SK-MEL-5 (cell line): ENCODE results near the gene MRPS15. TPM values are rescaled to one million over a fixed set of nuclear protein-coding genes. Genes with fewer than 3 reads are reported as not detected.
"Not testable (repeated sequence)": the region's sequence is repeated elsewhere in the genome, so short reads cannot be mapped to it uniquely, and the experiment has no call there.

ENCODE experiments used
- DNase-seq: peaks from one replicate; pipeline ENCODE4 v3.0.0-alpha.2; 2016; ENCODE audit warnings: low read depth, low spot score
- in situ Hi-C: cut with HindIII; loops from 2 replicates; pipeline ENCODE4 v1.10.0; 2016; ENCODE audit warnings: low sequenced_read_pairs, high pct_unique_total_duplicates, low pct_unique_long_range_greater_than_20kb
- total RNA-seq: library from RNA; depleted of rRNA; stranded (reverse); fragments of >200 nt; shearing (Covaris generic); gene quantifications from 2 replicates; pipeline ENCODE4 v1.2.3, GENCODE V29; 2014

MRPS15 gene
- total RNA-seq, 1 experiment from 2014 or later, result 99.6 TPM

DNA sequence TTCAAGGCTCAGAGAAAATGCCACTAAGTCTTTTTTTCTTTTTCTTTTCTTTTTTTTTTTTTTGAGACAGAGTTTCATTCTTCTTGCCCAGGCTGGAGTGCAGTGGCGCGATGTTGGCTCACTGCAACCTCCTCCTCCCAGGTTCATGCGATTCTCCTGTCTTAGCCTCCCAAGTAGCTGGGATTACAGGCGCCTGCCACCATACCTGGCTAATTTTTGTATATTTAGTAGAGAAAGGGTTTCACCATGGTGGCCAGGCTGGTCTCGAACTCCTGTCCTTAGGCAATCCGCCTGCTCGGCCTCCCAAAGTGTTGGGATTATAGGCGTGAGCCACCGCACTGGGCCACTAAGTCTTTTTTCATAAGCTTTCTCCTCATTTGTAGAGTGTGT, 23.1 kb upstream of the MRPS15 start:
- not testable (repeated sequence) for DNase-seq

DNA sequence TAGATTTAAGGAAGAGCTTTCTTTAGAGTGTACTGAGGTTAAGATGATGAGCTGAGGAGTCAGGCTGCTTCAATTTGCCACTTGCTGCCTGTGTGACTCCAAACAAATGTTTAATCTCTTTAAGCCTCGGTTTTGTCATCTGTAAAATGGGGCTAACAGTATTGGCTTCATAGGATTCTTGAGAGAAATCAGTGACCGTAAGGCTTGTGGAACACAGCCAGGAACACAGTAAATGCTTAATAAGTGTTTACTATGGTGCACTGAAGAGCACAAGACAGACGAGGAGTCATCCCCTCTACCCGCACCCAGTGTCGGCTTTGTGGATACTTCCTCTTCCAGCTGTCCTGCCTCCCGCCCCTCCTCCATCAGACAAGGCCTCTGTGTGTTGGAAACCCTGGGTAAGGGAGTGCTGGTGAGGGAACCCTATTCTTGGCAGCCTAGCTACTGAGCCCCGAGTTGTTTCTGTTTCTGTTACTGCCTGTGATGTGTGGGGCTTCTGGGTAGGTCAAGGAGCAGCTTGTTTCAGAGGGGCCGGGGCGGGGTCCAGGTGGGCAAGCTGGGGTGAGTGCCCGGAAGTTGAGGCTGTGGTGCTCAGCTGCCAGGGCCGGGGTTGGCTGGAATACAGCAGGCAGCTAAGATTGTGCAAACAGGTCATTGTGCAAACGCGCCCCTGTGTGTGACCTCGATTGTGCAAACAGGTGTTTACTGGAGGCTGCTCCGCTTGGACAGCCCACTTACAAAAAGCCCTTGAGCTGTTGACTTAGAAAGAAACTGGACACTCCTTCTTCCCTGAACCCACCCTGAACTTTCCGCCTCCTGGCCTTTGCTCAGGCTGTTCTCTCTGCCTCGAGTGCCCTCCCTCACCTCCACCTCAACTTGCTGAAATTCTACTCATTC, 22.5 kb upstream of the MRPS15 start:
- in situ Hi-C loops, result no loop called here
- no peak for DNase-seq

More for the DNA sequence above, 23.1 kb upstream of the MRPS15 start:
- in situ Hi-C loops, result not testable (repeated sequence)

DNA sequence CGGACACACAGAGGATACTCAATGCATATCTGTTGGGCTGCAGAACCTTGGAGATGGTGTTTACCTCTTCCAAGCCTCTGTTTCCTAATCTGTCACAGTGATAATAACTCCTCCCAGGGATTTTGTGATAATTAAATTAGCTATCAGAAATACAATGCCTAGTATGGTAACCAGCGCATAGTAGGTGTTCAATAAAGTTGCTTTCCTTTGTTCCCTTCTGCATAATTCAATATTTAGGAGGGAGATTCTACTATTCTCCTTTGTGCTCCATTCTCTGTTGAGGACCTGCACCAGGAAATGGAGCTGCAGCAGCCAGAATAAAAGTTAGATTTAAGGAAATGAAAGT, 21.9 kb upstream of the MRPS15 start:
- in situ Hi-C loops, result no loop called here
- DNase-seq, result no peak

DNA sequence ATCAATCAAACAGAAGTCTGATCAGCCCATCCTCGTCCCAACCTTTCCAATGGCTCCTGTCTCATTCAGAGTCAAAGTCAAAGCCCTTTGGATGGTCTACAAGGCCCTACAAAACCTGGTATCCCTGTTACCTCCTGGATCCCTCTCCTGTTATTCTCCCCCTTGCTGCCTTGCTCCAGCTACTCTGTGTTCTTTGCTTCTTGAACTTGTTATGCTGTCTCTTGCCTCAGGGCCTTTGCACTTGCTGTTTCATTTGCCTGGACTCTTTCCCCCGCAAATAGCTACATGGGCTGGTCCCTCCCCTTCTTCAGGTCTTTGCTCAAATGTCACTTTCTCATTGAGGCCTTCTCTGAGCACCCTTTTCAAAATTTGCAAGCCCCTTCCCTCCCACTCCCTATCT, 19.9 kb upstream of the MRPS15 start:
- DNase-seq, result no peak
- in situ Hi-C loops, result no loop called here

DNA sequence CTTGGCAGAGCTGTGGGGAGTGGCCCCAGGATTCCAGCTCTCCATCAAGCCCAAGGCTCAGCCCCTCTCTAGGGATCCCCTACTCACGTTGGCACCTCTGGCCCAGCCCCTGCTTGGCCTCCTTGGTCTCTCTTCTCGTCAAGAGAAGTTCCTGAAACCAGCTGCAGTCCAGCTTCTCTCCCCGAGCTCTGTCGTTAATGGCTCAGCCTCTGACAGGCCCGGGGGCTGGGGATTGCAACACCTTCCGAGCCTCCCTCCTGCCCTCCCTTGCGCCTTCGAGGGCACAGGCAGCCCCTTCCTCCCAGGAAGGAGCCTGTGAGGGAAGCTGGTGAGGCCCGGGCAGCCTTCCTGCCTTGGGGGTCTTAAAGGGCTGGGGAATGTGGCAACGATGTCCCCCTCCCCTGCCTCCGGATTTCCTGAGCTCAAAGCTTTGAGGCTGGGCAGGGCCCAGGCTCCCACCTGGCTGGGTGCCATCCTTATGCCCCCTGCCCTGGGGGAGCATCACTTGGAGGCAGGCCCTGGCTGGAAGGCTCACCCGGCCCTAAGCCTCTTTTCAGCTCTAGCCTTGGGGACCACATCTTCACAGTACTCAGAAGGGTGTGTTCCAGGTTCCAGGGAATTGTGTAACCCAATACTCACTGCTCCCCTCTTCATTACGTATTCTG, 18.7 kb upstream of the MRPS15 start, which contains the start of gene CSF3R:
TSS of gene CSF3R (minus strand) at position 190 of the 665 bp plus-strand sequence. CDS start 3,417 bp downstream, outside the sequence.
- in situ Hi-C loops, result no loop called here
- DNase-seq, result no peak

DNA sequence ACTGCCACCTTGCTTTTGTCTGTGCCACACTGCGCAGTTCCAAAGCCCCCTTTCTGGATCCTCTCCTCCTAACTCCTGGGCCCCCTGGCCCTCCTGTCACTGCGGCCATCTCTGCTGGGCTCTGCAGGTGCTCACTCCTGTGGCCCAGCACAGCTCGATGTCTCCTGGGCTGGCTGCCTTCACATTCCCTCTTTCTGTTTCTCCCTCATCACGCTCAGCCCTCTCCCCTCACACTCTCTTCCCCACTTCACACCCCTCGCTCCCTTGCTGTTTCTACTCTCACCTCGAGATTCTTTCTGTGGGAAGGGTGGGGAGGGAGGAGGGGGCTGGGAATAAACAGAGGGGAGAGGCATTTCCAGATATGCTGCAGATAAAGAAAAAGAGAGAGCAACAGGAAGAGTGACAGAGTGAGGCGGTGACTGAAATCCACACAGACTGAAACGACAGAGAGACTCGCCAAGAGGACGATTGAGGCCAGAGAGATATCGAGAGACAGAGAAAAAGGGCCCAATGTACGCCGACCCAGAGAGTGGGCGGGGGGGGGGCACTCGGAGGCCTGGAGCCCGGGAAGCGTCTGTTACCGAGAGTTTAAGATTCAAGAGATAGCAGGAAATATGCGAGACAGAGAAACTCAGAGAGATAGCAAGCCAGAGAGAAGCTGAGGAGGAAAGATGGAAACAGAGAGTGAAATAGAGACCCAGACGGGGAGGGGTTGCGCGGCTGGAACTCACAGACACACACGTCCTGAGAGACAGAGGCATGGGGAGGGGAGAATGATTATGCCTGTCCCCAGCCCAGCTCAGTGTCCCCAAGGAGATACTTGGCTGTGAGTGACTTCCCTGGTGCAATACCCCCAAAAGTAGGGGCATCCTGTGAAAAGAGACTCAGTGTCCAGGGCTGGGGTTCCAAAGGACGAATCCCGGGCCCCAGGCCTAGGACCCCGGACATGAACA, 17.9 kb upstream of the MRPS15 start:
- no peak for DNase-seq
- in situ Hi-C loops, result no loop called here

DNA sequence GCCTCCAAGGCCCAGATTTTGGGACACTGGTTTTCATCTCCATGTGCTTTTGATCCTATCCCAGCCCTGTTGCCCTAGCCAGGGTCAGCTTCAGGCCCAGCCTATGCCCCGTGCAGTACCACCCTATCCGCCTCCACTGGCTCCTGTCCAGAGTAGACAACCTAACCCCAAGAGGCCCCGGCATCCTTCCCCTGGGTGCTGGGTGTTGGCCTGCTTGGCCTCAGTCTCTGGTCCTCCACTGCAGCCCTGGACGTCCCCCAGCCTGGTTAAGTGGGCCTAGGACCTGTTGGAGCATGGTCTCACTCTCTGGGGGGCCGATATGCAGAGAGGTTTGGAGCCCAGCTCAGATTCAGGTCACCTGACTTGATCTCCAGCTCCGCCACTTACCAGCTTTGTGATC, 16.9 kb upstream of the MRPS15 start:
- in situ Hi-C loops, result no loop called here
- DNase-seq, result no peak

DNA sequence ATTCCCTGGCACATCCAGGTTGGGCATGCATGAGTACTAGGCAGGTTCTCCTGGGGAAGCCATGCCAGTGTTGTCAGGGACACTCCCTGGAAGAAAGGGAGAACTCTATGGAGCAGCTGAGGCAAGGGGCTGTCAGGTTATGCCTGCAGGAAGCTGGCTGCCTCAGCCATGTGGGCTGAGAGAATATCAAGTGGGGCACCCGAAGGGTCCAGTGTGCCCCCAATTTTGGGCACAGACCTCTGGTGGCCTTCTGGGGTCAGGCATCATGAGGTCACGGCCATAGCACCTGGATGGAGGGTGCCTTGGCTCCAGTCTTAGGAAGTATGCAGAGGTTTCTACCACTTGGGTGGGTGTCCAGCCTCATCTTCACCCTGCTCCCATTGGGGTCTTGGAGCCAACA, 16.0 kb upstream of the MRPS15 start:
- in situ Hi-C loops, result no loop called here
- no peak for DNase-seq

DNA sequence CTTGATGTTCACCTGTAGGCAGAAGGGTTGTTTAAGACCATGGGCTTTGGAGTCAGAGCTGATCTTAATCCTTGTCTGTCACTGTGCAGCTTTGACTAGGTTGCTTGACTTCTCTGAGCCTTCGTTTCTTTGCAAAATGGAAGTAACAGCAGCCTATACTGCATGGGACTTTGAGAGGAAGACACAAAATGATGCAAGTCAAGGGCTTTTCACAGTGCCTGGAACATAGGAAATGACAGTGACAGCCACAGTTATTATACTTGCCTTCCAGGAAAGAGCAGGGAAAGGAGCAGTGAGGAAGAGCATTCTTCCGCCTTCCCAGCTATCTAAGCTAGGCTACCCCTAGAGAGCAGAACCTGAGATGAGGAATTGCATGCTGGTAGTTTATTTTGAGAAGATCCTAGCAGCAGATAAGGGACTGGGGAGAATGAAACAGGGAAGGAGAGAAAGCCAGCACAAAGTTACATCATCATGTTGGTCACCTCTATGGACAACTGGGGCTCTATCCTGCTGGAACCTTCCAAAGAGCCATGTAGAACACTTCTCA, 15.4 kb upstream of the MRPS15 start:
- DNase-seq, result no peak
- in situ Hi-C loops, result no loop called here

DNA sequence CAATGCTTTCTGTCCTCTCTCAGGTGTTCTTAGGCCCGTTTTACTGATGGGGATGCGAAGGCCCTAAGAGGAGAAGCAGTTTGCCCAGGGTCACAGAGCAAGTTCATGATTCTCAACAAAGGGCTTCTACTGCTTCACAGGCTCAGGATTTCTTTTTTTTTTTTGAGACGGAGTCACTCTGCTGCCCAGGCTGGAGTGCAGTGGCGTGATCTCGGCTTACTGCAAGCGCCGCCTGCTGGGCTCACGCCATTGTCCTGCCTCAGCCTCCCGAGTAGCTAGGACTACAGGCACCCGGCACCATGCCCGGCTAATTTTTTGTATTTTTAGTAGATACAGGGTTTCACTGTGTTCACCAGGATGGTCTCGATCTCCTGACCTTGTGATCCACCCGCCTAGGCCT, 13.4 kb upstream of the MRPS15 start:
- DNase-seq, in situ Hi-C loops: not testable (repeated sequence)

DNA sequence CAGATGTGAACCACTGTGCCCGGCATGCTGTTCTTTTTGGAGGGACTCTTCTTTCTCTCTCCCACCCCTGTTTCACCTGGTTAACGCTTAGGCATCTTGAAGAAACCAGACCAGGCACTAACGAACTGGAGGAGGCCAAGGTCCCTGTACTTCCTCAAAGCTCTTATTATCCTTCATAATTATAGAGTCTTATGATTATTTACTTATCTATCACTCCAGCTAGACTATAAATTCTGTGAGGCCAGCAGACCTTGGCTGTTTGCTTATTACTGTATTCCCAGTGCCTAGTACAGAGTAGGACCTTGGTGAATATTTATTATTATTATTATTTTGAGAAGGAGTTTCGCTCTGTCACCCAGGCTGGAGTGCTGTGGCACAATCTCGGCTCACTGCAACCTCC, 12.8 kb upstream of the MRPS15 start:
- in situ Hi-C loops, result no loop called here
- no peak for DNase-seq

DNA sequence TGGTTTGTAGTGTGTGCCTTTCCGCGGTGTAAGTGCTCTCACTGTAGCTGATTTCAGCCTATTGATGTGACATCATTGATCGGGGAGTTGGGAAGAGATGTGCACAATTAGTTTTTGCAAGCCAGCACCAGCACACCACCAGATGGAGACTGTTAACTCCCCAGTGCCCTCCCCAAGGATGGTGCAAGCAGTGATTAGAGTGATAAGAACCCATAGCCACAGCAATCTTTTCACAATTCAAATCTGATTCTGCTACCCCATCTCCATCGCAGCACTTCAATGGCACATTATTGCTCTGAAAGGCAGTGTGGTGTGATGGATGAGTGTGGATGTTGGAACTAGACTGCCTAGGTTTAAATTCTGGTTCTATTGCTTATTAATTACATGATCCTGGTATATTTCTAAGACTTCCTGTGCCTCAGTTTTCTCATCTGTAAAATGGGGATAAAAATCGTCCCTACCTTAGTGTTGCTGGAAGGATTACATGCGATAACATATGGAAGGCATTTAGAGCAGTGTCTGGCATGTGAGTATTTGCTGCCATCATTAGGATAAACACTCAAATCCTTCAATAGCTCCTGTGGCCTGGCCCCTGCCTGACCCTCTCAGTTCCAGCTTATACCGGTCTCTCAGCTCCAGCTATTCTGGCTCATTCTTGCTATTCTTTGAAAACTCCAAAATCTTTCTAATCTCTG, 11.9 kb upstream of the MRPS15 start:
- in situ Hi-C loops, result no loop called here

DNA sequence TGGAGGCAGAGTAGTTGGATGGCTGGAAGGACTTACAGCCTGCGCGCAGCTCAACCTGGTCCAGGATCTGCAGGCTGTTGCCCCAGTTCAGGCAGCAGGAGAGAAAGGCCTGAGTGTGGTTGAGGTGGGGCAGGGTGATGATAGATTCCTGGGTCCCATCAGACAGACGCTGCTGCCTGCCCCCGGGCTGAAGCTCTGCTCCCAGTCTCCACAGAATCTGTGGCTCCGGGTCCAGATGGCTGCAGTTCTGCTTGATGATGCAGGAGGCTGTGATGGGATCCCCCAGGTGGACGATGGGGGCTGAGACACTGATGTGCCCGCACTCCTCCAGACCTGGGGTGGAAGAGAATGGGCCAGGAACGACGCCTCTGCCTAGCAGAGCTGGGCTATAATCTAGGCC, 11.2 kb upstream of the MRPS15 start:
- DNase-seq, result no peak
- in situ Hi-C loops, result no loop called here

More for the DNA sequence above, 11.9 kb upstream of the MRPS15 start:
- DNase-seq, result no peak

DNA sequence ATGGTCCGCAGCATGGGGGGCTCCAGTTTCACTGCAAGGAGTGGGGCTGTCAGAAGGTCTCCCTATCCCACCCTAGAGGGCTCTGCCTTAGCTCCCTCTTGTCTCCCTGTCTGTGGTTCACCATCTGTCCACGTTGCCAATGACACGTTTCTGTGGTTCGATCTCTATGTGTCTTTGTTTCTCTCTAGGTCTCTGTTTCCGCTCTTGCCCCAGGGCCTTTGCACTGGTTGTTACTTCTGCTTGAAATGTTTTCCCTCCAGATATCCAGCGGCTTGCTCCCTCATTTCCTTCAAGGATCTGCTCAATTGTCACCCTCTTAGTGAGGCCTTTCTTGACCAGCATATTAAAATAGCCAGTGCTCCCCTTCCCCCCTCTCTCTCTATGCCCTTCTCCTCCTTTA, 8.5 kb upstream of the MRPS15 start:
- DNase-seq, result no peak
- in situ Hi-C loops, result no loop called here

DNA sequence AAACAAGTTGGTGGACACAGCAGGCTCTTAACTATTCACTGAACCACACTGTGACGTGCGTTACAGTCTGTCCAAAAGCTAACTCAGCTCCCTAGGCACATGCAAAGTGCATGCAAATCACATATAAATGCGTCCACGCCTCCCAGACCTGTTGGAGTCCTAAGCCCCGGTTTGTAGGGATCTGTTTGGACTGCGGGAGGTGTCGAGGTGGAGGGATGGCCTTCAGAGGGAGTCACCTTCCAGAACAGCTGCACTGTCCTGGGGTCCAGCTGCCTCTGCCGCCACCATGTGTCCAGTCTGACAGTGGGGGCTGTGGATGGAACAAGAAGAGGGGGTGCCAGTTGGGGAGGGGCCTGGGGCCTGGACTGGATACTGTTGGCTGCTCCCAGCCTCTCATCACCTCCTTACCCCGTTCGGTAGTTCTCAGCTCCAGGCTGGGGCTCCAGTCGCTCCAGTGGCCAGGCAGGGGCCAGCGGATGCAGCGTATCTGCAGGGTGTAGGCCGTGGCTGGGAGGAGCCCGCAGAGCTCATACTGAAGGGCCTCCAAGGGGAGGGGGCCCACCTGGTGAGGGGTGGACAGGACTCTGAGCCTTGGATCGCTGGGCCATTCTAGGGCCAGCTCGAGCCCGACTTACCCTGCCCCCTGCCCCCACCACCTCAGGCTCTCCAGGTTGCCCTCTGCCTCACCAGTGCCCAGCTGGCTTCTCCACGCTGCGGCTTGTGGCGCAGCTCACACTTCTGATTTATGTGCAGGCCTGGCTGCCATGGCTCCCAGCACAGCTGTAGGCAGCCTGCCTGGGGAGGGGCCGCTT, 7.9 kb upstream of the MRPS15 start:
- in situ Hi-C loops, result no loop called here
- no peak for DNase-seq

DNA sequence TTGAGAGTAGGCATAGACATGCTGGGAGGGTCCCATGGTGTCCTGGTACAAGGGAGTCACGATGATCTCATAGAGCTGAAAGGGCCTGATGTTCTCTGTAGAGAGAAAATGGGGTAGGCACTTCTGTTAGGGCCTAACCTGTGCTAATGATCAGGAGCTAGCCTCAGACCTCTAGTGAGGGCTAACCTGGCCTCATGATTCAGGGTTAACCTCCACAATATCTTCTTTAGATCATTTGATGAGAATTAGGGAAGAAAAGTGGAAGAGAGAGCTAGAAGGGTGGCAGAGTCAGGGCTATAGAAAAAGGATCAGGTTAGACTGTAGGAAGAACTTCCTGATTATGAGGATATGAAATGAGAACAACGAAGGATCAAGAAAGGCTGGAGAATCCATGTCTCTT, 5.0 kb upstream of the MRPS15 start:
- no peak for DNase-seq
- in situ Hi-C loops, result no loop called here
